ENCODE results near the gene SFXN5.

SFXN5 gene

GRCh38 chr2:73009177-73009839 lies 62.2 kb downstream of the SFXN5 start:
- DNase-seq, result no peak

GRCh38 chr2:73008766-73009135 lies 62.8 kb downstream of the SFXN5 start:
- no peak for DNase-seq

- DNase-seq, result no peak
Observed at GRCh38 chr2:73007991-73008765, 63.3 kb downstream of the SFXN5 start.

GRCh38 chr2:73006969-73007710 lies 64.4 kb downstream of the SFXN5 start:
- DNase-seq, result no peak

GRCh38 chr2:73004889-73005596 lies 66.5 kb downstream of the SFXN5 start:
- DNase-seq, result no peak

- DNase-seq, result no peak
Observed at GRCh38 chr2:73004466-73004865, 67.0 kb downstream of the SFXN5 start.

- no peak for DNase-seq
Observed at GRCh38 chr2:73003027-73003426, 68.5 kb downstream of the SFXN5 start.

- no peak for DNase-seq
Observed at GRCh38 chr2:73000808-73001570, 70.5 kb downstream of the SFXN5 start.

- DNase-seq, result no peak
Observed at GRCh38 chr2:72999729-73000725, 71.5 kb downstream of the SFXN5 start.

GRCh38 chr2:72998724-72999123 lies 72.8 kb downstream of the SFXN5 start:
- no peak for DNase-seq

- DNase-seq, result no peak
Observed at GRCh38 chr2:72998234-72998651, 73.3 kb downstream of the SFXN5 start.

- no peak for DNase-seq
Observed at GRCh38 chr2:72996117-72996502, 75.4 kb downstream of the SFXN5 start.

- no peak for DNase-seq
Observed at GRCh38 chr2:72995430-72996116, 75.9 kb downstream of the SFXN5 start.

GRCh38 chr2:72994991-72995380 lies 76.5 kb downstream of the SFXN5 start:
- DNase-seq, result no peak

GRCh38 chr2:72994282-72994990 lies 77.1 kb downstream of the SFXN5 start:
- no peak for DNase-seq

- DNase-seq, result no peak
Observed at GRCh38 chr2:72993933-72994280, 77.6 kb downstream of the SFXN5 start.

- peak; percentile 25 for DNase-seq
Observed at GRCh38 chr2:72993147-72993932, 78.2 kb downstream of the SFXN5 start.

GRCh38 chr2:72992734-72993102 lies 78.8 kb downstream of the SFXN5 start:
- DNase-seq, result no peak
